Kidney epithelial cell (primary cell): Measurements from ENCODE around the gene CEBPE. TPM values are rescaled to one million over a fixed set of nuclear protein-coding genes. Genes with fewer than 3 reads are reported as not detected.

Experiments
- DNase-seq: peaks from one replicate; pipeline ENCODE4 v3.0.0-alpha.2; 2010; ENCODE audit warnings: low read depth
- H3K27me3 ChIP-seq: 2 replicates; pipeline ENCODE4 v1.6.0; 2011; ENCODE audit warnings: low read length; ENCODE audit not compliant: control insufficient read depth, insufficient read depth
- H3K36me3 ChIP-seq: 2 replicates; pipeline ENCODE4 v1.5.1; 2011; ENCODE audit warnings: low read length; ENCODE audit not compliant: control insufficient read depth, insufficient read depth
- H3K4me3 ChIP-seq: 2 replicates; pipeline ENCODE4 v1.5.1; 2011; ENCODE audit warnings: low read depth, mild to moderate bottlenecking, control low read depth, low read length
- CTCF ChIP-seq: IDR thresholded peaks from 2 replicates; pipeline ENCODE4 v1.5.1; 2011; ENCODE audit warnings: mild to moderate bottlenecking, moderate library complexity, low read length, control low read depth, inconsistent platforms; ENCODE audit not compliant: insufficient read depth, poor library complexity, severe bottlenecking
- total RNA-seq: library from RNA; depleted of rRNA; stranded (reverse); fragments of >200 nt; gene quantifications from 2 replicates; pipeline ENCODE4 v1.2.3, GENCODE V29; 2015

The CEBPE gene
- total RNA-seq, 1 donor from 2014 or later, result not detected

GRCh38 chr14:23071921-23072539, 47.0 kb downstream of the CEBPE start:
- Histone ChIP-seq H3K4me3 (no peak overlapping the region), H3K27me3 (no peaks in the 10 kb centered on the region), H3K36me3 (peaks cover 11% of the 10 kb centered on the region)
- no peak for DNase-seq
- TF ChIP-seq CTCF, result no peak

- peak; percentile 82 for DNase-seq
- Histone ChIP-seq H3K36me3 (peaks cover 11% of the 10 kb centered on the region), H3K27me3 (no peaks in the 10 kb centered on the region), H3K4me3 (peak overlapping the region; percentile 79)
- TF ChIP-seq CTCF, result no peak
These were observed 47.7 kb downstream of the CEBPE start for GRCh38 chr14:23071244-23071920.

GRCh38 chr14:23070262-23071129, 48.6 kb downstream of the CEBPE start:
- Histone ChIP-seq H3K4me3 (peak overlapping the region; percentile 79), H3K27me3 (no peaks in the 10 kb centered on the region), H3K36me3 (peaks cover 12% of the 10 kb centered on the region)
- no peak for TF ChIP-seq CTCF
- no peak for DNase-seq

DNA sequence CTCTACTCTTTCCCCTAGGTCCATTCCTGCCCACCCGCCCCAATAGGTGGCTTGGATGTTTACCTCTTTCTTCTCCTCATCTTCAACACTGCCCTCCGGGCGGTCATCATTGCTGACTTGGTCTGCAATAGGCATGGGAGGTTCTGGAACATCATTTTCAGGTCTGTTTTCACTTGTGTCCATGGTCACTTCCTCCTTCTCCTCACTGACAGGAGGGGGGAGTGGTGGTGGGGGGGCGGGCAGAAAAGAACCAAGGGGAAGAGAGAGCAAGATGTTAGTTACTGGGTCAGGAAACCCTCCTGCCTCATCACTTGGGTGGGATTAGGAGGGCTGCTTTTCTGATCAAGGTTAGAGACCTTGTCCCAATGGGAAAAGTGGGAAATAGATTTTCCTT, 49.6 kb downstream of the CEBPE start:
- H3K36me3 ChIP-seq, result peaks cover 11% of the 10 kb centered on the region
- TF ChIP-seq CTCF, result no peak
- H3K4me3 ChIP-seq, result no peak overlapping the region
- no peak for DNase-seq
- H3K27me3 ChIP-seq, result no peaks in the 10 kb centered on the region

DNA sequence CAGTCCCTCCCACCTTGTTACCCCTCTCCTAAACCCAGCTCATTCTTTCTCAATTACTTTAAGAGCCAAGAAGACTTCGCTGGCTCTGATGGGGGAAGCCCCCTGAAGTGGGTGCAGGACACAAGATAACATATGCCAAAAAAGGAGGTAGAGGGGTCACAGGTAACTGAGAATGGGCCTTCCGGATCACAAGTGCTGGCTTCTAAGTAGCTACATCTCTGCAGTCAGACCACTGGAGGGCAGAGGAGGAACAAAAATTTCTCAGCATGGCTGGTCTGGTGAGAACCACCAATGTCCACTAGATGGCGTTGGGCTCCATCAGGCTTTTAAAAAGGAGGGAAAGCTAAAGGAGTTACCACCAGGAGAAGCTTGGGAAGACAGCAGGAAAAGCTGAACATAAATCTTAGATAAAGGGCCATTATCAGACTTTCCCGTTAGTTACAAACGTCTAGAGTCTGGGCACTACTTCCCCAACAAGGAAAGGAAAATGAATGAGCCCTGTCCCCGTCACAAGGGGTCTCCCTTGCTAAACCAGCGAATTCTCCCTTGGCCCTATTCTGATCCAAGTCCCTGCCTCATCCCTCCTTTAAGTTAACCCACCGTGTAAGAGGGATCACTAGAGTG, 50.2 kb downstream of the CEBPE start:
- Histone ChIP-seq H3K36me3 (peaks cover 11% of the 10 kb centered on the region), H3K4me3 (no peak overlapping the region), H3K27me3 (no peaks in the 10 kb centered on the region)
- peak; percentile 70 for DNase-seq
- TF ChIP-seq CTCF, result peak; percentile 99
